ENCODE data around the gene TAC3.
"Not testable (repeated sequence)": the region's sequence is repeated elsewhere in the genome, so short reads cannot be mapped to it uniquely, and the experiment has no call there.

The TAC3 gene

DNA sequence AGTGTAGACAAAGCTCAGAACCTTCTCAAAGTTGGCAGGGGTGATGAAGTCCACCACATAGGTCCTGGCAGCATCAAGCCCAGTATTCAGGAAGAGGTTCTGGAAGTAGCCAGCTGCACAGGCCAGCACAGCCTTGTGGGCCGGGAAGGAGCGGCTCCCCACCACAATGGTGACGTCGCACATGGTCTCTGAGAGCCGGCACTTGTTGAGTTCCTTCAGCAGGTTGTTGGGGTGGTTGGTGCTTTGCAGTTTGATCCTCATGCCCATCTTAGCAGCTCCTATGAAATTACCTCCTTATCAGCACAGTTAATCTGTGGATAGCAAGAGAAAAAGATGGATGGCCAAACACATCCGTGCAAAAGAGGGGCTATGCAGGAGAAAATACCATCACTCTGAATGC lies 11.7 kb downstream of the TAC3 start:
- DNase-seq (ENCODE audit: low read depth) = no peak

DNA sequence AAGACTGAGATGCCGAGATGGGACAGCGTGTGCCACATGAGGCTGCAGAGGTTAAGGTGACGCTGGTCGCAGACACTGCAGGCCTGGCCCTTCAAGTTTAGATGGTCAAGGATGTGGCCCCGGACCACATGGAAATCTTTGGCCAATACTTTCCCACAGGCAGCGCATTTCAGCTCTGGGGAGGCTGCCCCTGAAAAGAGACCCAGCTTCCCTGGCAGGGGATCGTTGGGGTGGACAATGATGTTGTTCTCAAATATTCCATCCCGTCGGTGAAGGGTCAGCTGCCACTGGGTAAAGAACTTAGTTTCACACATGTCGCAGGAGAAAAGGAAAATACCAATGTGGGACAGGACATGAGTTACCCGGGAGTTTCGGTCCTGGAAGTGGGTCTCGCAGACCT lies 12.9 kb downstream of the TAC3 start:
- no peak for DNase-seq (ENCODE audit: low read depth)

DNA sequence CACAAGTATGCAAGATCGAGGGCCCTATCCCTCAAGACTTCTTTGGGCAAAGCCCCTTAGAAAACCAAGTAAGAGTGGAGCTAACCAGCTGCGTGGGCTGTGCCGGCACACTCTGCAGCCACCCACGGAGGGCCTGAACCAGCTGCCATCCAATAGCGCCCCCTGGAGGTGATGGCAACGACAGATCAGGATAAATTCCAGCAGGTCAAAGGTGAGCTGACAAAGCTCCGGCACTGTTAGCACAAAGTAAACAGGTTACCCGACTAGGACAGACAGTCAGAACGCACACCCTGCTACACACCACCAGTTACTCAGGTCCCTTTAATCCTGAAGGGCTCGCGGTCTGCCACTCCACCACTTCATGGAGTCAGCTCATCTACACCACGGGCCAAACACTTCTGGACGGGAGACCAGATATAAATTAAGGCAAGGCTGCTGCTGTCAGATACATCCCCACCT lies 14.9 kb downstream of the TAC3 start:
- DNase-seq (ENCODE audit: low read depth) = peak; percentile 54

DNA sequence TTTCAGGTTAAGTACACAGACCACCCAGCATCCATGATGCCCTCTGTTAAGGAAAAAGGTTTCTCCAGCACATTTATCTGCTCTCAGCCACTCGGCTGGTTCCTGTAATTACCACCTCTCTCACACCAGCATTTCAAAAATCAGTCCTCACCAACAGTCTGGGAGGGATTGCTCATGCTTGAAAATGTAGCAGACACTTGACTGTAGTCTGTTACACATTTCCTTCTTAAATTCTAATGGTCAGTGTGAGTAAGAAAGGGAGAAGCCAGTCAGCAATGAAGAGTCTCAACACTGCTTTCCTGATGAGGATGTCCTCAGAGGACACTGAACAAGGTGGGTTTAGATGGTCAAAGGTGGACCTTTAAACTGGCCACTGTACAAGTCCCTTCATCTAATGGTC lies 15.9 kb downstream of the TAC3 start:
- DNase-seq (ENCODE audit: low read depth) = no peak

DNA sequence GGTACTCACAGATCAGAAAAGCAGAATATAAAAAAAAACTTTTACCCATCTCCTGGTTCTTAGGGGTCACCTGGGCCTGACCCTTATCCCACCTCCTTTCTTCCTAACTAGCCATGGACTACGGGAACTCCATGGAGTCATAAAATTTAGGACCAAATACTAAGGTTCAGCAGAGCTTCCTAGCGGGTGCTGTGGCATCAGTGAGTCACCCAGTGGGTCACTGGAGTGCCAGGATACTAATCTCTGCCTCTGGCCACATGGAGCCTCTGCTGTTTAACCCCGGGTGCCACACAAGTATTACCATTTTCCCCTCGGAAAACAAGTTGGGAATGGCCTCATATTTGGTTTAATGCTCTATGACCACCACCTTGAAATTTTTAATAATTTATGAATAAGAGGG lies 16.9 kb downstream of the TAC3 start:
- DNase-seq (ENCODE audit: low read depth) = no peak

DNA sequence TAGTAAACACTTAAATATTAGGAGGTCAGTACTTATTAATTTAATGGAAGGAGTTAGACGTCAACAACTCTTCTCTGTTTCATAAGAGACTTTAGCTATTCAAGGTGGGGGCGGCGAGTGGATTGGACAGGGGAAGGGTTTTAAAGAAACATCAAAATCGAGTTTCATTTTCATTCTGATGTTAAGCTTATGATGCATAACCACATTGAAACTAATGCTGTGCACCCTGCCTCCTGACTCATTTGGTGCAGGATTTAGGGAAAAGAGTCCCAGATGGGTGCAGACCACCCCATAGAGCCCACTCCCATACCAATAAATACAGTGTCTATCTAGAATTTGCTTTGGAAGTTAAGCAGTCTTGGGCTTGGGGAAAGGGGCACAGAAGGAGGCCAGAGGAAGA lies 17.3 kb downstream of the TAC3 start:
- no peak for DNase-seq (ENCODE audit: low read depth)

DNA sequence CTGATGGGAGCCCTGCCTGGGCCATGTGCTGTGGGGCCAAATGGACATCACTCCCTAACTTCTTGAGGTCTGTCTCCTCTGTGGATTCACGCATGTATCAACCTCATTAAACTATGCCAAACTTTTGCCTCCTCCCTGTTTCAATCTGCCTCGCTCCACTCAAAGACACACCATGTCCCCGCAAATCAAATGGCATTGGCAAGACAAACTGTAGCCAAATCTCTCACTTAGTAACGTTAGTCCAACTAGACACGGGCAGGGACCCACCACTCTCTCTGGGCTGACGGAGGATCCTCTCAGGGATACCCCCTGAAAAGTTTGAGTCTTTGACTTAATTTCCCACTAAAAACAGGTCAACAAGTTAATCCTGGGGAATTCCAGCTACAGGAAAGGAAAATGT lies 18.0 kb downstream of the TAC3 start:
- no peak for DNase-seq (ENCODE audit: low read depth)

DNA sequence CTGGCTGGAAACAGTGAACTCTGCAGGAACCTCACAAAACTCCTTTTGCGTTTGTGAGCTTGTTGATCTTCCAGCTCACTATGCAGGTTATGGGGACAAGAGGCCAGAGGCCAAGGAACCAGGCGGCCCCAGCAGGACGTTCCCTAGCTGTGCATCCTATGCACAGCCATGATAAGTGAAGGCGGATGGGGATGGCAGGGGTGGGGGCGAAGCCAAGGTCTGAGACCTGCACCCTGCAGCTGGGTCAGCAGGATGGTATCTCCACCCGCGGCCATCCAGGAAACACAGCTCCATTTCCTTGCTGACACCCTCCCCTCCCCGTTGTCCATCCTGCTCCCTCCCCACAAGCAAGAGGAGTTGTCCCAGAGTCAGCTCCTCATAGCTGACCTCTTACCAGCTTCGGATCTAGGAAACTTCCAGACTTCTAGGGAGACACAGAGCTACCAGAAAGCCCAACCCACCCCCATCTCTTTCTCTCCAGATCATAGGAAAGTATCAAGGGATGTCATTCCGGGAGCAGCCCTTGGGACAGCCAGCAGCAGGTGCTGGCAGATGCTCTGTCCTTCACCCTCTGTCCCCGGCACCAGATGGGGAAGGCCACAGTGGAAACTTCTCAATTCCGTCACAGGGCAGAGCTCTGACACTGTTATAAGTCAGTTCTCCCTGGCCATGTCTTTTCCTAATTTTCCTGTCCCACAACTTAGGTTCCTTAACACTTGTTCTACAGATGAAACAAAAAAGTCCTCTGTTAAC lies 19.4 kb downstream of the TAC3 start:
- no peak for DNase-seq (ENCODE audit: low read depth)

DNA sequence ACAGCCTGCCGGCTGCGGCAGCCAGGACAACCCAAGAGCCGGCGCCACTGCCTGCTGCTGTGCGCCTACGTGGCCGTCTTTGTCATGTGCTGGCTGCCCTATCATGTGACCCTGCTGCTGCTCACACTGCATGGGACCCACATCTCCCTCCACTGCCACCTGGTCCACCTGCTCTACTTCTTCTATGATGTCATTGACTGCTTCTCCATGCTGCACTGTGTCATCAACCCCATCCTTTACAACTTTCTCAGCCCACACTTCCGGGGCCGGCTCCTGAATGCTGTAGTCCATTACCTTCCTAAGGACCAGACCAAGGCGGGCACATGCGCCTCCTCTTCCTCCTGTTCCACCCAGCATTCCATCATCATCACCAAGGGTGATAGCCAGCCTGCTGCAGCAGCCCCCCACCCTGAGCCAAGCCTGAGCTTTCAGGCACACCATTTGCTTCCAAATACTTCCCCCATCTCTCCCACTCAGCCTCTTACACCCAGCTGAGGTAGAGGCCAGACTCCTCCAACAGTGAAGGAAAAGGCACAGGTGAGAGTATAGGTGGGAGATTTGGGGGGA lies 20.3 kb downstream of the TAC3 start:
- DNase-seq (ENCODE audit: low read depth) = no peak

DNA sequence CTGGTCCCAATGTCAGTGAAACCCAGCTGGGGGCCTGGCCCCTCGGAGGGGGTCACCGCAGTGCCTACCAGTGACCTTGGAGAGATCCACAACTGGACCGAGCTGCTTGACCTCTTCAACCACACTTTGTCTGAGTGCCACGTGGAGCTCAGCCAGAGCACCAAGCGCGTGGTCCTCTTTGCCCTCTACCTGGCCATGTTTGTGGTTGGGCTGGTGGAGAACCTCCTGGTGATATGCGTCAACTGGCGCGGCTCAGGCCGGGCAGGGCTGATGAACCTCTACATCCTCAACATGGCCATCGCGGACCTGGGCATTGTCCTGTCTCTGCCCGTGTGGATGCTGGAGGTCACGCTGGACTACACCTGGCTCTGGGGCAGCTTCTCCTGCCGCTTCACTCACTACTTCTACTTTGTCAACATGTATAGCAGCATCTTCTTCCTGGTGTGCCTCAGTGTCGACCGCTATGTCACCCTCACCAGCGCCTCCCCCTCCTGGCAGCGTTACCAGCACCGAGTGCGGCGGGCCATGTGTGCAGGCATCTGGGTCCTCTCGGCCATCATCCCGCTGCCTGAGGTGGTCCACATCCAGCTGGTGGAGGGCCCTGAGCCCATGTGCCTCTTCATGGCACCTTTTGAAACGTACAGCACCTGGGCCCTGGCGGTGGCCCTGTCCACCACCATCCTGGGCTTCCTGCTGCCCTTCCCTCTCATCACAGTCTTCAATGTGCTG lies 21.0 kb downstream of the TAC3 start:
- no peak for DNase-seq (ENCODE audit: low read depth)

DNA sequence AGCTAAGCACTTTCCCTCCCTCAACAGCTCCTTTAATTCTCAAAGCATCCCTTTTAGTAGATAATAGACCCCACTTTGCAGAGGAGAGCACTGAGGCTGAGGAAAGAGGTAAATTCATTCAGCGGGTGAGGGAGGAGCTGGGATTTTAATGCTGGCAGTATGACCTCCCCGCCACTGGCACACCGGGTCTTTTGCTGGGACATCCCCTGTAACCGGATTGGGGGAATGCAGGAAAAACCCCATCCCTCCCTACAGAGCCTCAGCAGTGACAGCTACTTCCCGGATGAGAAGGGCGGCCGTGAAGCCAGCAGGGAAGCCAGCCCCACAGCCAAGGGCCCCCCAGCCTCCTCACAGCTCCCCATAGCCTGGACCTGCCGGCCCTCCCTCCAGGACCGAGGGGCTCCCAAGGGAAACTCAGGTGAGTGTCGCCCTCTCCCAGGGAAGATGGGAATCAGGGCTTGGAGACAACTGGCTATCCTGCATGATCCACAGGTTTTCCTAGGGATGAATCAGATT lies 22.0 kb downstream of the TAC3 start:
- no peak for DNase-seq (ENCODE audit: low read depth)

DNA sequence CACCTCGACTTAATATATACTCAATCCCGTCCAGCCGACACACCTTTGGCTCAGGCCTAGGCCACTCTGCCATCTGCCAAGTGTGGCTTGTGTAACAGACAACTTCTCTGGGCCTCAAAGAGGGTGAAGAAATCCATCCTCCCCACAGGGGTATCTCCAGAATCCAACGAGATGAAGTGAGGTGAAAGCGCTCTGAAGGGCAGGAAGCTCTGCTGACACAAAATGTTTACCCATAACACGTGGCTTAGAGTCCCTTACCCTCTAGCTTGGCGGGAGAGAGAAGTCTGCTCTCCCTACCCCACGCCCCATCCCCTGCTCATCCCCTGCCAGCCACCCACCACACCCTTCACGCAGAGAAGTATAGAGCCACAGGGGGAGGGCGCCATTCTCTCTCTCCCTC lies 23.0 kb downstream of the TAC3 start:
- no peak for DNase-seq (ENCODE audit: low read depth)

DNA sequence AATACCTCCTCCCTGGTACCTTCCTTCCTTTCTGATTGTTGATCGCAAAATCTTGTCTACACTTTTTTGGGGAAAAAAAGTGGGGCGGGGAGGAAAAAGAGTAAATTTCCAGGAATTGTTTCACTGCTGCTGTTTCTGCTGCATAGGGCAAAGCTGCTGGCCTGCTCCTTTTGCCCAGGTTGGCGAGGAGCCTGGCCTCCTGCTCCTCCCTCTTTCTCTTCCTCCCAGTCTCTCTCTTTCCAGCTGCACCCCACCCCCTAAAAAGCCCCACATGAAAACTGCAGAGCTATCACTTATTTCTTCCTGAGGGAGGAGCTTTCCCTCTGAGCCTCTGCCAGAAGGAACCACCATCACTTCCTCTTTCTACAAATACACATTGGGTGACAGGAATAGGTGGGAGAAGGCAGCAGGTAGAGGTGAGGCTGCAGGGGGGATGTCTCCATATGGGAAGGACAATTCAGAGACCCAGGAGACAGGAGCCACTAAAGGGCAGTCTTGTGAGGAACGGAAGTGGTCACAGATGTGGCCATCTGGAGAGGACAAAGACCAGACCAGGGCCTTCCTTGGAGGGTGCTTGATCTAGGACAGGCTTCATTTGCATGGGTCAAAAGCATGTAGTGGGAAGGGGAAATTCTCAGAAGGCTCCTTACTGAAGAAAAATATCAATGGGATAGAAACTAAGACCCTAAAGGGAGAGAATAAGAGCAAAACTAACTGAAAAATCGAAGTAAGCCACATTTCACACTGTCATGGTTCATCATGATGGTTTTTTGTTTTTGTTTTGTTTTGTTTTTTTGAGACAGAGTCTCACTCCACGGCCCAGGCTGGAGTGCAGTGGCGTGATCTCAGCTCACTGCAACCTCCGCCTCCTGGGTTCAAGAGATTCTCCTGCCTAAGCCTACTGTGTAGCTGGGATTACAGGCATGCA lies 24.7 kb downstream of the TAC3 start:
- no peak for DNase-seq (ENCODE audit: low read depth)

DNA sequence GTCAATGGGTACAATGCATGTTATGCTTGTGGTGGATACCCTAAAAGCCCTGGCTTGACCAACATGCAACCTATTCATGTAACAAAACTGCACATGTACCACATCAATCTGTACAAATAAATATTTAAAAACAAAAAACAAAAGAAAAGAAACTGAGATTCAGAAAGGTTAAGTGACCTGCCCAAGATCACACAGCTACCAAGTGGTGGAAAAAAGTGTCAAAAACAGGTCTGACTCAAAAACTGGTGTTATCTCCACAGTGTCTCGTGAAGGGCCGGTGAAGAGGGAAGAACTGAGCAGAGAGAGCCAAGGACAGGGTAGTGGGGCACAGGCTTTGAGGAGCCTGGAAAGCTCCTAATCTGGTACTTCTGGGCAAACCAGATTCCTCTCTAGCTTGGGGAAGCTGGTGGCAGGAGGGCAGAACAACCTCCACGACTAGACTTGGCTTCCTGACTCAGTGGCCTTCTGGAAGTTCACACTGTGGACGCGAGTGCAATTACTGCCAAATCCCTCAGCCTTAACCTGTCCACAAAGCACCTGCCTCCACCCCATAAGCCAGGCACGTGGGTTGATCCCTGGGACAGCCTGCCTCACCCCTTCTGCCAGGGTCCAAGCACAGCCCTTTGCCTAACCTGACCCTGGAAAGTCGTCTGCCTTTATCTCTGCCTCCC lies 25.5 kb downstream of the TAC3 start:
- no peak for DNase-seq (ENCODE audit: low read depth)

DNA sequence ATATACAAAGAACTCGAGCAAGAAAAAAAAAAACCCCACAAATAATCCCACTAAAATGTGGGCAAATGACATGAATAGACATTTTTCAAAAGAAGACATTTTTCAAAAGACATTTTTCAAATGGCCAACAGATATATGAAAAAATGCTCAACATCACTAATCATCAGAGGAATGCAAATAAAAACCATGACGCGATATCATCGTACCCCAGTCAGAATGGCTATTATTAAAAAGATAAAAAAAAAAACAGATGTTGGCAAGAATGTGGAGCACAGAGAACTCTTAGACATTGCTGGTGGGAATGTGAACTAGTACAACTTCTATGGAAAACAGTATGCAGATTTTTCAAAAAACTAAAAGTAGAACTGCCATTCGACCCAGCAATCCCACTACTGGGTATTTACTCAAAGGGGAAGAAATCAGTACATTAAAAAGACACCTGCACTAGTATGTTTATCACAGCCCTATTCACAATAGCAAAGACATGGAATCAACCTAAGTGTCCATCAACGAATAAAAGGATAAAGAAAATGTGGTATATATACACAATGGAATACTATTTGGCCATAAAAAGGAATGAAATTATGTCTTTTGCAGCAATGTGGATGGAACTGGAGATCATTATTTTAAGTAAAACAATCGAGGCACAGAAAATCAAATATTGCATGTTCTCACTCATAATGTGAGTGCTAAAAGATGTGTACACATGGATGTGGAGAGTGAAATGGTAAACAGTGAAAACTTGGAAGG lies 26.3 kb downstream of the TAC3 start:
- DNase-seq (ENCODE audit: low read depth) = no peak

DNA sequence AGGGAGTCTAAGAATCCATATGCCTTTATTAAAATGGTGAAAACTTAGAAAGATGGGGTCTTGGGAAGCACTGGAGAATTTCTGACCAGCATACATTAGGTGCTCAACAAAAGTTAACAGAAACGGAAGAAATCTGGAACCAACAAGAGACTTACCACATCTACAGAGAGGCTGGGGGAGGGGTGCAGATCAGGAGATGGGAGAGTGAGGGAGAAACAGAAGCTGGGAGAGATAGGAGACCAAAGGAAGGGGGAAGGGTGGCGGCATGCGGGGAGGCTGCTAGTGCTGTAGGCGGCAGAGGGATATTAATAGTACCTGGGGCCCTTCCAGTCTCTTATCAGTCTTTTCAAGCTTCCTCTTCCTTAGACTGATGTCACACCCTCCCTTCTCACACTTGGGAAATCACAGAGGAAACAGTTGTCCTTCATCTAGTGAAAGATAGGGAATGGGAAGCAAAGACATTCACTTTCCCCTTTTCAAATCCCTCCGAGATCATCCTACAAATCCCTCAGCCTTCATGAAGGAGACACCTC lies 28.1 kb downstream of the TAC3 start:
- no peak for DNase-seq (ENCODE audit: low read depth)

DNA sequence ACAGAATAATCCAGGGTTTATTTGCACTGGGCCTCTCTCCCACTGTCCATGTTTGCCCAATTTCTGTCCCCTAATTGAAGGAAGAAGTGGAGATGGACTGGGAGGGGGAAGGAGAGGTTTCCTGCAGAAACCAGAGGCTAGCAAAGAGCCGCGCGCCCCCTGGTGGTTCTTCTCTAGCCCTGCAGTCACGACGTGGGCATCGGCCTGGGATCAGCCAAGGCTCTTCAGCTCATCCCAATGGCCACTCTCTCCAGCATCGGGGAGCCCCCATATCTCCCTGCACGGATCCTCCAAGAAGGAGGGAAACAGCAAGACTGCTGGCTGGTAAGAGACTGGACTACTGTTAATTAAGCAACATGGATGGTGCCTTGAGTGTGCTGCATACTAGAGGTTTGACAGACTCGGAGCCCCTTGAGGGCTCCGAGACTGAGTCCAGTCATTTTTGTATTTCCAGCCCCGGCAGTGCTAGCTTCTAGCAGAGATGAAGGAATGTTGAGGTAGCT lies 28.7 kb downstream of the TAC3 start:
- DNase-seq (ENCODE audit: low read depth) = peak; percentile 66

DNA sequence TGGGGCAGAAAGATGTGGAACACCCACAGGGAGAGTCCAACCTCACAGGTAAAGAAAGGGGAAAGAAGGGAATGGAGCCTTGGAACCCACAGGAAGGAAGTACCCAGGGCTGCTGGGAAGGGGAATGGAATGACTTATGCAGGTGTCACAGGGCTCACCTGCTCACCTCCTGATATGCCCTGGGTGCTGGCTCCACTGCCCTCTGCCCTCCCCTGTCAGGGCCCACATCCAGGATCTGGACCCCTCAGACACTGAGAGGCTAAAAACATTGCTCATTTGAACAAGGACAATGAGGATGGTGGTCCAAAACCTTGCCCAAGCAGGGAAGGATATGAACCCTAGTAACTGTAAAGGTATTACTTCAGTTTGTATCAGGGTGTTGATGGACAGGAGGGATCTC lies 29.3 kb downstream of the TAC3 start:
- DNase-seq (ENCODE audit: low read depth) = no peak

DNA sequence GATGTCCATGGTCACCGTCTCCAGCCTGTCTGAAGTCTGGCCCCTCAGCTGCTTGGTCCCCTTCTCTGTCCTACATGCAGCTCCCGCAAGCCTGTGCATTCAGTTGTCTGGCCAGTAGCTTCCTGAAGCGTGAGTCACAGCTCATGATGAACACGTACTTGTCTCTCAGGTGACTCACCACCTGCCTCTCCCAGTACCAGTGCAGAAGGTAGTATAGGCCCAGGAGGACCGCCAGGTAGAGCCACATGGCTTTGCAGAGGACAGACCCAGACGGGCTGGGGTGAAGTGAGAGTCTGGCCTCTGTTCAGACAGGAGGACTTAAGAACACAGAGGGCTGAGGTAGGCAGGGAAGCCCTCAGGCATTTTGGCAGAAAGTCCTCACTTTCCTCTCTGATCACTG lies 30.6 kb downstream of the TAC3 start:
- DNase-seq (ENCODE audit: low read depth) = not testable (repeated sequence)

DNA sequence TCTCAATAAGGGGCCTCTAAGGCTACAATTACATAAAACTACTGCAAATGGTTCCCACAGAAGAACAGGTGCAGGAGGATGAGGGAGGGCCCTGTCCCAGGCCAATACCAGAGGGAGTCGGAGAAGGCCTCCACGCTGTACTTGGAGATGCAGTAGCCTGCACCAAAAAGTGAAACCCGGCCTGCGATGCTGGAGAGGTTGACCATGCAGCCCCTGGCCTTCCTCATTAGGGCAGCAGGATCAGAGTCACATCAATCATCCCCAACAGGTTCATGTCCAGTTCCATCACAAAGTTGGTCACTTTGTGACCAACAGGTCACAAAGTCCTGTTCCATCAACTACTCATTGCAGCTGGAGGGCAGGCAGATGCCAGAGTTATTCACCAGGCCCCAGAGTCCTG lies 32.9 kb downstream of the TAC3 start:
- DNase-seq (ENCODE audit: low read depth) = no peak
